ENCODE measurements around the gene TMEM223.

The TMEM223 gene

GRCh38 chr11:62835336-62835735 lies 43.5 kb upstream of the TMEM223 start:
- Histone ChIP-seq H3K4me2 (ENCODE audit: low read length, poor library complexity, severe bottlenecking) (no peak overlapping the region), H3K14ac (ENCODE audit: low read length in 2 of 2) (no peak overlapping the region), H2AFZ (ENCODE audit: low read depth, low read length) (no peak overlapping the region), H3K18ac (ENCODE audit: low read depth in 1 of 2, low read length in 2 of 2) (no peak overlapping the region), H3K4me1 (ENCODE audit: control insufficient read depth, insufficient read depth, low read depth, low read length) (peaks cover 16% of the 10 kb centered on the region), H3K9ac (ENCODE audit: low read length) (no peak overlapping the region), H3K23ac (ENCODE audit: low read length in 2 of 2) (no peak overlapping the region), H3K79me1 (replicated peaks; ENCODE audit: low read length, poor library complexity, severe bottlenecking) (peaks cover 26% of the 10 kb centered on the region), H2BK15ac (ENCODE audit: low read depth, poor library complexity, severe bottlenecking) (no peak overlapping the region), H3K4me3 (ENCODE audit: insufficient read depth in 1 of 2, low read depth in 1 of 2, low read length in 2 of 2) (no peak overlapping the region), H3K4ac (ENCODE audit: low read depth in 1 of 2, low read length in 2 of 2) (no peak overlapping the region), H3K36me3 (ENCODE audit: control insufficient read depth in 1 of 2, insufficient read depth in 2 of 2, low read depth in 1 of 2, low read length in 2 of 2) (peaks cover 34 to 36% of the 10 kb centered on the region in 2 experiments), H4K91ac (ENCODE audit: low read length) (no peak overlapping the region), H2AK5ac (ENCODE audit: low read length, severe bottlenecking) (no peak overlapping the region), H3K27ac (ENCODE audit: low read length, poor library complexity, severe bottlenecking) (no peak overlapping the region), H3K27me3 (ENCODE audit: control insufficient read depth in 1 of 2, insufficient read depth in 1 of 2, low read length in 2 of 2) (no peaks in the 10 kb centered on the region), H4K8ac (ENCODE audit: low read length) (no peak overlapping the region), H2BK5ac (ENCODE audit: low read depth, low read length, poor library complexity, severe bottlenecking) (no peak overlapping the region), H2BK12ac (ENCODE audit: low read length in 2 of 2) (no peak overlapping the region), H2BK120ac (ENCODE audit: low read depth, low read length) (no peak overlapping the region), H3K9me3 (ENCODE audit: control insufficient read depth, low read length) (no peaks in the 10 kb centered on the region)
- WGBS: 91% methylated on average over 8 of the region's 8 CpGs
- no peak for DNase-seq

- Histone ChIP-seq H2BK5ac (ENCODE audit: low read depth, low read length, poor library complexity, severe bottlenecking) (peak within 1 kb of the TSS; percentile 83), H3K4me2 (ENCODE audit: low read length, poor library complexity, severe bottlenecking) (peak within 1 kb of the TSS; percentile 82), H3K27ac (ENCODE audit: low read length, poor library complexity, severe bottlenecking) (peak within 1 kb of the TSS; percentile 82), H3K79me1 (replicated peaks; ENCODE audit: low read length, poor library complexity, severe bottlenecking) (peaks cover 21% of the 10 kb centered on the region), H2BK120ac (ENCODE audit: low read depth, low read length) (peak within 1 kb of the TSS; percentile 84), H3K4me1 (ENCODE audit: control insufficient read depth, insufficient read depth, low read depth, low read length) (peaks cover 17% of the 10 kb centered on the region), H3K14ac (ENCODE audit: low read length in 2 of 2) (peak within 1 kb of the TSS in 1 of 2 experiments; percentile 88), H3K18ac (ENCODE audit: low read depth in 1 of 2, low read length in 2 of 2) (peak within 1 kb of the TSS; percentile 88 to 90), H4K8ac (ENCODE audit: low read length) (peak within 1 kb of the TSS; percentile 98), H2AFZ (ENCODE audit: low read depth, low read length) (peak within 1 kb of the TSS; percentile 96), H2BK15ac (ENCODE audit: low read depth, poor library complexity, severe bottlenecking) (peak within 1 kb of the TSS; percentile 88), H2AK5ac (ENCODE audit: low read length, severe bottlenecking) (no peak within 1 kb of the TSS), H3K9me3 (ENCODE audit: control insufficient read depth, low read length) (no peaks in the 10 kb centered on the region), H3K4me3 (ENCODE audit: insufficient read depth in 1 of 2, low read depth in 1 of 2, low read length in 2 of 2) (peak within 1 kb of the TSS; percentile 85 to 98), H3K4ac (ENCODE audit: low read depth in 1 of 2, low read length in 2 of 2) (peak within 1 kb of the TSS; percentile 48 to 93), H2BK12ac (ENCODE audit: low read length in 2 of 2) (peak within 1 kb of the TSS in 1 of 2 experiments; percentile 75), H4K91ac (ENCODE audit: low read length) (peak within 1 kb of the TSS; percentile 96), H3K9ac (ENCODE audit: low read length) (peak within 1 kb of the TSS; percentile 98), H3K27me3 (ENCODE audit: control insufficient read depth in 1 of 2, insufficient read depth in 1 of 2, low read length in 2 of 2) (no peaks in the 10 kb centered on the region), H3K36me3 (ENCODE audit: control insufficient read depth in 1 of 2, insufficient read depth in 2 of 2, low read depth in 1 of 2, low read length in 2 of 2) (peaks cover 42 to 49% of the 10 kb centered on the region in 2 experiments), H3K23ac (ENCODE audit: low read length in 2 of 2) (peak within 1 kb of the TSS in 1 of 2 experiments; percentile 78)
- WGBS: 15% methylated on average over 39 of the region's 40 CpGs
- no peak for DNase-seq
Measured at GRCh38 chr11:62832336-62833234, 40.8 kb upstream of the TMEM223 start, which contains the start of gene TEX54. Gene TEX54, minus strand, starts transcription at chr11:62832841.

- DNase-seq: peak; percentile 99
- H2AK5ac ChIP-seq (ENCODE audit: low read length, severe bottlenecking): no peak within 1 kb of the TSS
- H2BK15ac ChIP-seq (ENCODE audit: low read depth, poor library complexity, severe bottlenecking): peak within 1 kb of the TSS; percentile 88
- H3K4me3 ChIP-seq (ENCODE audit: insufficient read depth in 1 of 2, low read depth in 1 of 2, low read length in 2 of 2): peak within 1 kb of the TSS; percentile 85 to 98
- peak within 1 kb of the TSS in 1 of 2 experiments; percentile 75 for H2BK12ac ChIP-seq (ENCODE audit: low read length in 2 of 2)
- H3K4ac ChIP-seq (ENCODE audit: low read depth in 1 of 2, low read length in 2 of 2): peak within 1 kb of the TSS; percentile 48 to 93
- no peaks in the 10 kb centered on the region for H3K9me3 ChIP-seq (ENCODE audit: control insufficient read depth, low read length)
- H3K14ac ChIP-seq (ENCODE audit: low read length in 2 of 2): peak within 1 kb of the TSS in 1 of 2 experiments; percentile 88
- peak within 1 kb of the TSS; percentile 98 for H4K8ac ChIP-seq (ENCODE audit: low read length)
- H3K79me1 ChIP-seq (replicated peaks; ENCODE audit: low read length, poor library complexity, severe bottlenecking): peaks cover 23% of the 10 kb centered on the region
- H3K4me2 ChIP-seq (ENCODE audit: low read length, poor library complexity, severe bottlenecking): peak within 1 kb of the TSS; percentile 91
- peak within 1 kb of the TSS; percentile 98 for H3K9ac ChIP-seq (ENCODE audit: low read length)
- H3K27me3 ChIP-seq (ENCODE audit: control insufficient read depth in 1 of 2, insufficient read depth in 1 of 2, low read length in 2 of 2): no peaks in the 10 kb centered on the region
- under 1% methylated on average over 58 of the region's 65 CpGs for WGBS
- peak within 1 kb of the TSS; percentile 96 for H2AFZ ChIP-seq (ENCODE audit: low read depth, low read length)
- H2BK5ac ChIP-seq (ENCODE audit: low read depth, low read length, poor library complexity, severe bottlenecking): peak within 1 kb of the TSS; percentile 83
- peak within 1 kb of the TSS in 1 of 2 experiments; percentile 87 for H3K23ac ChIP-seq (ENCODE audit: low read length in 2 of 2)
- H4K91ac ChIP-seq (ENCODE audit: low read length): peak within 1 kb of the TSS; percentile 96
- H3K18ac ChIP-seq (ENCODE audit: low read depth in 1 of 2, low read length in 2 of 2): peak within 1 kb of the TSS; percentile 88 to 90
- peaks cover 48 to 56% of the 10 kb centered on the region in 2 experiments for H3K36me3 ChIP-seq (ENCODE audit: control insufficient read depth in 1 of 2, insufficient read depth in 2 of 2, low read depth in 1 of 2, low read length in 2 of 2)
- H2BK120ac ChIP-seq (ENCODE audit: low read depth, low read length): peak within 1 kb of the TSS; percentile 84
- peak within 1 kb of the TSS; percentile 82 for H3K27ac ChIP-seq (ENCODE audit: low read length, poor library complexity, severe bottlenecking)
- H3K4me1 ChIP-seq (ENCODE audit: control insufficient read depth, insufficient read depth, low read depth, low read length): peaks cover 17% of the 10 kb centered on the region
Measured at GRCh38 chr11:62831520-62832335, 39.9 kb upstream of the TMEM223 start, which contains the start of gene STX5. Gene STX5, minus strand, starts transcription at chr11:62832051. Its CDS starts 808 bp downstream, at chr11:62831243.
